OCI-LY7 (cell line): Measurements from ENCODE around the gene TRIM41.

Source experiments
- CTCF ChIP-seq: fragments of 200-600 bp; sonication (generic); conservative IDR thresholded peaks from 2 replicates; pipeline ENCODE4 v1.5.1; 2014; ENCODE audit warnings: mild to moderate bottlenecking, antibody characterized with exemption, low read length, moderate library complexity, mixed read lengths
- EZH2phosphoT487 ChIP-seq: fragments of 200-600 bp; sonication (generic); IDR thresholded peaks from 2 replicates; pipeline ENCODE4 v1.6.1; 2018; ENCODE audit warnings: low read depth, borderline replicate concordance, mild to moderate bottlenecking, mixed run types, antibody characterized with exemption, low read length, moderate library complexity, mixed read lengths

DNA sequence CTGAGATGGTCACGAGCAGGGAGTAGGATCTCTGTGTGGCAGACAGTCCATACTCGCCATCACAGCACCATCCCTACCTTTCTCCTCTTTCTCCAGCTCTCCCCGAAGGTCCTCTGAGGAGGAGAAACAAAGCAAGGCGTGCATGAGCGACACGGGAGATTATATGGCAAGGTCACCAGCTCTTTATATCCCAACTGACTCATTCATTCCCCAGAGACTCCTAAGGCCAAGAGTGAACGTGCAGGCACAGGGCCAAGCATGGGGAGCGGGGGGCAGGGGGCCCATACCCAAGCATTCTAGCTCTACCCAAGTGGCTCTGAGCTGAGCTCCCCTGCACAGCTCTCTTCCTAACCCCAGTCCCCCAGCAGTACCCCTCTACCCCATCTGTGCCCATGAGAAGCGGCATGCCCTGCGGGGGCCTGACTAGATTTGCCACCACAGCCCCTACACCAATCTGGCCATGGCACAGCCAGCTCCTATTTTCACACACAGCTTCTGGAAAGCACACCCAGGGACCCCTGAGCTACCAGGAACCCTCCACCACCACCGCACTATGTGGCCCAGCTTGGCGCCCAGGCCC, 24.9 kb upstream of the TRIM41 start:
- TF ChIP-seq EZH2phosphoT487: no peak
- no peak for TF ChIP-seq CTCF
